Measurements from ENCODE around the gene PCNX3.

The PCNX3 gene

GRCh38 chr11:65593518-65594414, 21.8 kb upstream of the PCNX3 start:
- peak; percentile 75 for TF ChIP-seq CTCF (IDR thresholded peaks at IDR 0.05; ENCODE audit: low read depth, low read length, missing control alignments)
- DNase-seq (ENCODE audit: low read depth), result no peak
- no peak overlapping the region for H3K4me3 ChIP-seq (ENCODE audit: low read depth, low read length)

- H3K4me3 ChIP-seq (ENCODE audit: low read depth, low read length), result no peak overlapping the region
- TF ChIP-seq CTCF (IDR thresholded peaks at IDR 0.05; ENCODE audit: low read depth, low read length, missing control alignments), result no peak
- no peak for DNase-seq (ENCODE audit: low read depth)
These were observed 20.4 kb upstream of the PCNX3 start for GRCh38 chr11:65595131-65595530.

GRCh38 chr11:65595543-65596281, 19.9 kb upstream of the PCNX3 start, which contains the start of gene KCNK7:
Gene KCNK7 (minus strand): TSS chr11:65595800. CDS start chr11:65595772, 28 bp downstream.
- H3K4me3 ChIP-seq (ENCODE audit: low read depth, low read length), result no peak within 1 kb of the TSS
- no peak for DNase-seq (ENCODE audit: low read depth)
- TF ChIP-seq CTCF (IDR thresholded peaks at IDR 0.05; ENCODE audit: low read depth, low read length, missing control alignments), result no peak

DNA sequence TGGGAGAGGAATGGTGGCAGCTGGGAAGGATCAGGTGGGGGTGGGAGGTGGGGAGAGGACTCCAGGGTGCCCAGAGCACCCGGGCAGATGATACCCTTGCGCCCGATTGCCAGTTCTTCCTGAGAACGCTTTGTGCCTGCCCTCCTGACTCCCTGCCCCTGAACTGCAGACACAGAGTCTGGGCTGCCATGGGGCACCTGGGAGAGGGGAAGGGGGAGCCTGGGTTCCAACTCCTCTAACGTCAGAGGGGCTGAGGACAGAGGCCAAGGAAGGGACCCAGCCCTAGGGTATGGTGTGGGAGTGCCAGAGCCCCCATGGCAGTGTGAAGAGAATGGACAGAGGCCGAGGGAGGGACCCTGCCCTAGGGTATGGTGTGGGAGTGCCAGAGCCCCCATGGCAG, 19.1 kb upstream of the PCNX3 start:
- H3K4me3 ChIP-seq (ENCODE audit: low read depth, low read length), result no peak overlapping the region
- no peak for DNase-seq (ENCODE audit: low read depth)
- no peak for TF ChIP-seq CTCF (IDR thresholded peaks at IDR 0.05; ENCODE audit: low read depth, low read length, missing control alignments)

- no peak for TF ChIP-seq CTCF (IDR thresholded peaks at IDR 0.05; ENCODE audit: low read depth, low read length, missing control alignments)
- H3K4me3 ChIP-seq (ENCODE audit: low read depth, low read length), result no peak overlapping the region
- no peak for DNase-seq (ENCODE audit: low read depth)
These were observed 17.3 kb upstream of the PCNX3 start for GRCh38 chr11:65598258-65598699.

GRCh38 chr11:65599216-65599954, 16.2 kb upstream of the PCNX3 start:
- H3K4me3 ChIP-seq (ENCODE audit: low read depth, low read length), result no peak overlapping the region
- no peak for DNase-seq (ENCODE audit: low read depth)
- TF ChIP-seq CTCF (IDR thresholded peaks at IDR 0.05; ENCODE audit: low read depth, low read length, missing control alignments), result no peak

Data from GM12864 (cell line).